GM19467 (cell line): ENCODE measurements around the gene CCDC7.
"Not testable (repeated sequence)": the region's sequence is repeated elsewhere in the genome, so short reads cannot be mapped to it uniquely, and the experiment has no call there.

ENCODE experiments used
- ATAC-seq: cut with Tn5 transposase; IDR thresholded peaks from one replicate; pipeline ENCODE4 v1.9.1; 2021; ENCODE audit warnings: mild to moderate bottlenecking, moderate library complexity; ENCODE audit not compliant: unreplicated experiment

Gene CCDC7

DNA sequence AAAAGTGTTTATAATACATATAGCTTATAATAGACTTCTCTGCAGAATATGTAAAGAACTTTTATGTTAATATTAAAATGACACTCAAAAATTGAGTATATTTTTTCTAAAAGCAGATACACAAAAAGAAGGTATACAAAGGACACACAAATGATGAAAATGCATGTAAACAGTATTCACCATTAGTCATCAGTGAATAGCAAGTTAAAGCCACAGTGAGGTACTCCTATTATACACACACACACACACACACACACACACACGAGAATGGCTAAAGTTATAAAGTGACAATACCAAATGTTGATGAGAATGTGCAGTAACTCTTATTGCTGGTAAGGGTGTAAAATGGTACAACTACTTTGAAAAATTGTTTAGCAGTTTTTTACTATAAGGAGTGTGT, 419.2 kb downstream of the CCDC7 start:
- no peak for ATAC-seq

DNA sequence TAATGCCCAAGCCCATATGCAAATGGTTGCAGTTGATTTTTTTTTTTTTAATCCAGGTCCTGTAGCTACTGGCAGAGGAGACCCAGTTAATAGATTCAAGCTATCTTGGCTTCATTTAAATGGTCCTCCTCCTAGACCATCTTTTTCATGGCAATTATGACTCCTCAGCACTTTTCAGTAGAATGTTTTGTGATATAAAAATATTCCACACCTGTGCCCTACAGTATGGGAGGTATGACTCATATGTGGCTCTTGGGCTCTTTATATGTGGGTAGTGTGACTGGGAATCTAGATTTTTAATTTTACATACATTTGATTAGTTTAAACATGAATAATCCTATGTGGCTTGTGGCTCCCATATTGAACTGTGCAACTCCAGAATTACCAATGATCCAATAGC, 432.0 kb downstream of the CCDC7 start:
- ATAC-seq = no peak

DNA sequence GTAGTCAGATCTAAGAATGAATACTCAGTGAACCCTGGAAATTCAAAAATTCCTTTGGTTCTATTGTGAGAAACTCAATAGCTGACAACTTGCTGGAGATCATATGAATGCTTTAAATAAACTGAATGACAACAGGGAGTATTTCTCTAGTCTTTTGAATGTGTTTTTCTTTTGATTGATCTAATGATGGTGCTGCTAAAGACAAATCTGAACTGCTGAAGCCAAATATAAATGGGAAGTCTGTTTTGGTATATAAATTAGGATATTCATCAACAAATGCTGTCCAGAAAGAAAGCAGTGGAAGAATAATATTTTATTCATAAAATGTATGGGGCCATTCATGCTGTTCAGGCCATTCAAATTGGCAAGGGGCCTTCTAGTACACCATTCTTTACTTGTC, 432.7 kb downstream of the CCDC7 start:
- no peak for ATAC-seq

DNA sequence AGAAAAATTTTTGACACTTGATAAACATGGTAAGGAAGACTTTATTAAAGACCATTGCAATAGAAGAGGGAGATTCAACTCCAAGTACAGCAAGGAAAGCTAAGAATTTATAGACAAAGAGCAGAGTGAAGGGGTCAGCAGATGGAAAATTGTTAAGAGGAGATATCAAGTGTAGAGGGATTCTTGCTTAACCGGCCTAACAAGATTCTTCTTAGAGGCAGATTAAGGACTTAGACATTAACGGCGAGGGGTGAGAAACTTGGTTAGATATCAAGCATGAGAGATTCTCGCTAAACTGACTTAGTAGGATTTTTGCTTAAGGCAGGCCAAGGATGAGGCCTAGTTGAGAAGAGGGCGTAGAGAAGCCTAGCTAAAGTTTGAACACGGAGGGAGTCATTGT, 436.1 kb downstream of the CCDC7 start:
- no peak for ATAC-seq

DNA sequence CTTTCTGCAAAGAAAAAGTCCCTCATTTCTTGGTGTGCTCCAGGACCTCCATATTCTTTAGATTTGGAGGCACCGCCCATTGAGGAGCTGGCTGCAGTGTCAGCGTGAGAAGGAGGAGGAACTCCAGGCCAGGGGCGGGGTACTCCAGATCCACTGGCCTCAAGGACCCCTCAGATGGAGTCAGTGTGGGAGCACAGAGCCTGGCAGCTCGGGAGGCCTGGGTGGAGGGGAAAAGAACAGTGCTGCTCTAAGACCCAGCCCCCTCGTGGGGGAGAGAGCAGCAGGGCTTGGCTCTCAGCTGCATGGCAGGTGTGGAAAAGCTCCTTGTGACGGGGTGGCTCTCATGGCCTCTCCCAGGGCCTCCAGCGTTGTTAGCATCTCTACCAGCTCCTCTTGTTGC, 441.5 kb downstream of the CCDC7 start:
- ATAC-seq = no peak

DNA sequence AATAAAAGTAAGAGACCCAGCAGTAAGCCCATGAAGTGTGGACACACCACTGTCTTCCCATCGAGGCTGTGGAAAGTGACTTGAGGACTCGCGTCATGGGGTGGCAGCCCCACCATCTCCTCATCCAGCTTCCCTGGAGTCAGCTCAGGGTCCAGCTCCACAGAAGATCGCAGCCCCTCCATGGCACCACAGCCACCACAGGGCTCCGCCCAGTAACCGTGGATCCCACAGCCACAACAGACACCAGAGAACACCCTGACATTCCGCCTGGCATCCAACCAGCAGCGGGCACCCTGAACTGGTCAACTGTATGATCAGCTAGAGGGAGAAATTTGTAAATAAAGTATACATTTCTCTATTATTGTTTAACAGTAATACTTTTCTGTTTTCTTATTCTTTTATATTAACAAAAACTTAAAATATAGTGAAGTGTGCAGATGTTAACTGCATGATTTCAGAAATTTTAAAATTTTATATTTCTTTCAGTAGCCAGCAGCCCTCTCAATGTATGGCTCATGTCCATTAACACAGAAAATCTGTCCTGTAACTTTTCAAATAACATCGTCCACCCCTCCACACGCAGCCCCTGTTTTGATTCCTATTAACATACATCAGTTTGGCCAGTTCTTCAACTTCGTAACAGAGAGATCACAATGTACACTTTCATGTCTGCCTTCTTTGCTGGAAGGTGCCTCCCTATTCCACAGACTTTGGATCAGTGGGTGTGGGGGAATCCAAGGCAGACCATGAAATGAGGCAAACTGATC, 442.4 kb downstream of the CCDC7 start:
- no peak for ATAC-seq

DNA sequence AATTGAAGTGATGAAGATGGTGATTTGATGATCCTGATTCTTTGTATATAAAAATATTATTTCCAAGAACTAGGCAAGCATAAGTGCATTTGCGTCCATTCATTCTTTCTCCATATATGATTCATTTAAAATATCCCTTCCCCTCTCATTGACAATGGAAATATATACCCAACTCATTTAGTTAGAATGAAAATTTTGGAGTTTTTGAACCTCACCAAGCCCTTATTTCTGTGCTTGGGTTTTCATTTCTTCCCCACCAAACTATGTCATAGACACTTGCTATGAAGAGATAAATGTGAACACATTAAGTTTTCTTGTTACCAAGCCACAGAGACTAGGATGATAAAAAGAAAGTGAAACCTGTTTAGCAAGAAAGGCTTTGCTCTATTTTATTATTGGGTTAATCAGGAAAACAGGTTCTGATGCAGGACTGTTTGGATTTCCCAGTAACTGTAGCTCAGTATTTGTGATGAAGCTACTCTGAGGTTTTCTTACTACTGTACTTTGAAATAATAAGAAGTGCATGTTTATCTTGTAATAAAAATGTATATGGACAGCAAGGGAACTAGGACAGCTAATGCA, 443.8 kb downstream of the CCDC7 start:
- no peak for ATAC-seq

DNA sequence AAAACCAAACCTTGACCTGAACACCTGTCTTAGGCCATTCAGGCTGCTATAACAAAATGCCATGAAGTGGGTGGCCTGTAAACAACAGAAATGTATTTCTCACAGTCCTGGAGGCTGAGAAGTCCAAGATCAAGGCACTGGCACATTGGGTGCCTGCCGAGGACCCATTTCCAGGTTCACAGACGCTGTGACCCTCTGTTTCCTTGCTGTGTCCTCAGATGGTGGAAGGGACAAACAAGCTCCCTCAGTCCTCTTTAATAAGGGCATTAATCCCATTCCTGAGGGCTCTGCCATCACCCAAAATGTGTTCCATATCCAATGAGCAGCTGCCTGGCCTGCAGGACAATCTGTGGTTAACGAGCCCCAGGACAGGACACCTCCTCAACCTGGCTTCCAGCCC, 444.5 kb downstream of the CCDC7 start:
- ATAC-seq = no peak

DNA sequence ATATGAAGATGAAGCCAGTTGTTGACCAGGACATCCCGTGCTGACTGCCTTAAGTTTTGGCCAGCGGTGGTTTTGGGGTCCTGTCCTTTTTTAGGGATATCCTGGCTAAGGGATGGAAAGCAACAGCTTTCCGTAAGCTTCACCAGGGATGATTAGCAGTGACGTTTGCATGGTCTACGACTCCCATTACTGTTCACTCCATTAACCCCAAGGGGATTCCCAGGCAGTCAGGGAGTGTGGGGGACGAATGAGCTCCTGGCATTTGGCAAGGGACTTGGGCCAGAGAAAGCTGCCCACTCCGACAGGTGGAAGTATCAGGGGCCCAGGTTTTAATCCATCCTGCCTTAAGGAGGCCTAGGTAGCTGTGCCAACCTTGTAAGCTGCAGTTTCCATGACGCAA, 445.3 kb downstream of the CCDC7 start:
- no peak for ATAC-seq

DNA sequence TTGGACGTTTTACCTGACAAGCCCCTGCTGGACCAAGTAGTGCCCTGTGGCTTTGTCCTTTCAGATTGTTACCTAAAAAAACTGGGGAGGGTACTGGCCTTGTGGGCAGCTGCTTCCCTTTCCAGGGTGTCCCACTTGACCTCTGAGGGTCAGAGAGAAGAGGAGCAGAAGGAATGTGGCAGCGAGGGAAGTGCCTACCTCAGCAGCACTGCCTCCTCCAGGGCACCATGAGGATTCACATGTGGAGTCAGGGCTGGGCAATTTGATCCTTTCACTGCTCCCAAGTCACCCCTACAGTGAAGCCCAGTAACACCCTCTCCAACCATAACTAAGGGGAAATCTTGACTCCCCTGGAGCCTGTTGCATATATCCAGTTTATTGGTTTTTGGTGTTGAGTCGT, 447.5 kb downstream of the CCDC7 start:
- no peak for ATAC-seq

DNA sequence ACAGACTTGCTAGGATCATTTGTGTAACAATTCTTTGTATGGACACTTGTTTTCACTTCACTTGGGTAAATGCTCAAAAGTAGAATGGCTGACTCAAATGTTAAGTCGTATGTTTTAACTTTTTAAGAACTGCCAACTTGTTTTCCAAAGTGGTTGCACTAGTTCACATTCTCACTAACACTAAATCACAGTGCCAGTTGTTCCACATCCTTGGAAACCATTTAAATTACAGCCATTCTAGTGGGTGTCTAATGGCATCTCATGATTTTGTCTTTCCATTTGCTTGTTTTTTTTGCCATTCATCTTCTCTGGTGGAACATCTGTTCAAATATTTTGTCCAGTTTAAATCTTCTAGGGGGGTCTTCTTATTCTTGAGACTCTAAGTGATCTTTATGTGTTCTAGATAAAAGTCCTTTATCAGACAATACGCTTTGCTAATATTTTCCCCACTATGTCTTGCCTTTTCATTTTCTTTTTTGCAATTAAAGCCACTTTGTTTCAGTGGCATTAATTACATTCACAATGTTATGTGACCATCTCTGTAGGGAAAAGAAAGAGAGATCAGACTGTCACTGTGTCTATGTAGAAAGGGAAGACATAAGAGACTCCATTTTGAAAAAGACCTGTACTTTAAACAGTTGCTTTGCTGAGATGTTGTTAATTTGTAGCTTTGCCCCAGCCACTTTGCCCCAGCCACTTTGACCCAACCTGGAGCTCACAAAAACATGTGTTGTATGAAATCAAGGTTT, 448.1 kb downstream of the CCDC7 start:
- ATAC-seq = no peak

DNA sequence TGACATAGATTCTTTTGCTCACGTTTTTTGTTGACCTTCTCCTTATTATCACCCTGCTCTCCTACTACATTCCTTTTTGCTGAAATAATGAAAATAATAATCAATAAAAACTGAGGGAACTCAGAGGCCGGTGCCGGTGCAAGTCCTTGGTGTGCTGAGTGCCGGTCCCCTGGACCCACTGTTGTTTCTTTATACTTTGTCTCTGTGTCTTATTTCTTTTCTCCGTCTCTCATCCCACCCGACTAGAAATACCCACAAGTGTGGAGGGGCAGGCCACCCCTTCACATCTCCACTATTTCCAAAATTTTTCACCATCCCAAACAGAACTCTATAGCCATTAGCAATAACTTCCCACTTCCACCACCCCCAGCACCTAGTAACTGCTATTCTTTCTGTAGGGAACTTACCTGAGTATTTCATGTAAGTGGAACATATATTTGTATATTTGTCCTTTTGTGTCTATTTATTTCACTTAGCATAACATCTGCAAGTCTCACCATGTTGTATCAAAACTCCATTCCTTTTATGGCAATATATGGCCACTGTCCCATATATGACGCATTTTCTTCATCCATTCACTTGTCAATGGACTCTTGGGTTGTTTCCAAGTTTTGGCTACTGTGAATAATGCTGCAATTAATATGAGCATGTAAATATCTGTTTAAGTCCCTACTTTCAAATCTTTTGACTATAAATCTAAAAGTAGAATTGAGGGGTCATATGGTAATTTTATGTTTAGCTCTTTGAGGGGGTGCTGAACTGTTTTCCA, 449.4 kb downstream of the CCDC7 start:
- not testable (repeated sequence) for ATAC-seq

DNA sequence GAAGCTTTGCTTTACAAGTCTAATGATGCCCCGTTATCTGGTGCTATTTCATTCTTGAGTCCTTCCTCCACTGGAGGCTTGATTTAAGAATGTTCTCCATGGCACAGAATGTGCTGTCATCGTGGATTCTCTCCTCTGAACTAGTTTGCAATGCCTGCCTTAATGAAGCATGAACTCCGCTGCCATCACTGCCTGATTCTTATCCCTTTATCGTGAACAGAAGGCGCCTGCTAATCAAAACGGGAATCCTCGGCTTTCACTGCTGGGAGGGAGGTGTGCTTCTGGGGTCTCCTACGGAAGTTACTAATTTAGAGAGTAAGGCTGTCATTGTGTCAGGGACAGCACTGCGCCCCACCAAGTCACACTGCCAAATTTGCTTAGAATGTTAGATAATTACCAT, 455.9 kb downstream of the CCDC7 start:
- ATAC-seq = no peak

DNA sequence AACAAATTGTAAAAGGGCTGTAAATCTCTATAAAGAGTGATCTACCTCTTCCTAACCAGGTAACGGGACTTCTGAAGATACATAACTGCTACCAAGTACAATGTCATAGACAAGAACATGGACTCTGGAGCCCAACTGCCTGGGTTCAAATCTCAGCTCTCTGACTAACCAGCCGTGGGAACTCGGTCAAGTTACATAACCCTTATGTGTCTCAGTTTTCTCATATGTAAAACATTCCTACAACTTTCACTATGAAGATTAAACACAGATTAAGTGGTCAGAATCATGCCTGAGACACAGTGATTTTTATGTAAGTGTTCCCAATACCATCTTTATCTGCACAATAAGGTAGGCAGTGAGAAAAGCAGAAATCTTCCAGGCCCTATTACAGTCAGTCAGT, 459.5 kb downstream of the CCDC7 start:
- no peak for ATAC-seq

DNA sequence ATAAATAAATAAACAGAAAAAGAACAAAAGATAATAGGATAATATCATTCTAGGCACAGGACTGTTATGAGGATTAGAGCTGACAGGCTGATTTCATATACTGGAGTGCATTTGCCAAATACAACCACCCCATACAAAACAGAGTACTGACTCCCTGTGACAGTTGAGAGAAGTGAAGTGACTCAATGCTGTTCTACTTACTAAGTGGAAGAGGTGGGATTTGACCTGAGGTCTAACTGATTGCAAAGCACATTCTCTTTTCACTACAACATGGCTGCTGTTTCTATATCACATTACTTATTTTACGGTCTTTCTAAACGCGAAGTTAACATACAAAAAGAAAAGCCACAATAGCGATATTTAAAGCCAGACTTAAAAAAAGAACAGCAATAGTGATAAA, 460.7 kb downstream of the CCDC7 start:
- no peak for ATAC-seq

DNA sequence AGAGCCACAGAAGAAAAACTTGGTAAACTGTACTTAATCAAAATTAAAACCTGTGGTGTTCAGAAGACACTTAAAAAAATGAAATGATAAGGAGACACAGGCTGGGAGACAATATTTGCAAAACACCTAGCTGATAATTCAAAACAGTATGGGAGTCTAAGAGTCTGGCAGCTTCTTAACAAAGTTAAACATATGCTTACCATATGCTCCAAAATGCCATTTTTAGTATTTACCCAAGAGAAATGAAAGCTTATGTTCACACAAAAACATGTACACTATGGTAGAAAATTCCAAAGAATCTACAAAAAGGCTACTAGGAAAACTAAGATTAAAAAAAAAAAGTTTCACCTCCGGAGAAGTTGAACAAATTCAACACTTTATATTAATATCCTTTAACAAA, 463.5 kb downstream of the CCDC7 start:
- ATAC-seq = no peak

DNA sequence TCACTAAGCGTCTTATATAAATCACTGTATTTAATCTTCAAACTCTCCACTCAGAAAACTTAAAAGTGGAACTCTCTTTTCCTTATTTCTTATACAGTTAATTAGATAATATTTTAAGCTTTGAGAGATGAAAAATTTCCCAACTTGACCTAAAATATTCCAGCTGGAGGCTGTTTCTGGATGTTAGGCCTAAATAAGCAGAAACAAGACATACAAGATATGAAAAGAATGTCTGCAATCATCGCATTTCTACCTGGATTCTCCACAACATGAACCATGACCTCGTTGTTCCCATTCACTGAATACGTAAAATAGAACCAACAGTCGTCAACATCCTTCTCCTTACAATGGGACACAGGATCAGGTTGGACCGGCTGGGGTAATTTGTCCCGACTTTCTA, 464.0 kb downstream of the CCDC7 start:
- ATAC-seq = not testable (repeated sequence)

DNA sequence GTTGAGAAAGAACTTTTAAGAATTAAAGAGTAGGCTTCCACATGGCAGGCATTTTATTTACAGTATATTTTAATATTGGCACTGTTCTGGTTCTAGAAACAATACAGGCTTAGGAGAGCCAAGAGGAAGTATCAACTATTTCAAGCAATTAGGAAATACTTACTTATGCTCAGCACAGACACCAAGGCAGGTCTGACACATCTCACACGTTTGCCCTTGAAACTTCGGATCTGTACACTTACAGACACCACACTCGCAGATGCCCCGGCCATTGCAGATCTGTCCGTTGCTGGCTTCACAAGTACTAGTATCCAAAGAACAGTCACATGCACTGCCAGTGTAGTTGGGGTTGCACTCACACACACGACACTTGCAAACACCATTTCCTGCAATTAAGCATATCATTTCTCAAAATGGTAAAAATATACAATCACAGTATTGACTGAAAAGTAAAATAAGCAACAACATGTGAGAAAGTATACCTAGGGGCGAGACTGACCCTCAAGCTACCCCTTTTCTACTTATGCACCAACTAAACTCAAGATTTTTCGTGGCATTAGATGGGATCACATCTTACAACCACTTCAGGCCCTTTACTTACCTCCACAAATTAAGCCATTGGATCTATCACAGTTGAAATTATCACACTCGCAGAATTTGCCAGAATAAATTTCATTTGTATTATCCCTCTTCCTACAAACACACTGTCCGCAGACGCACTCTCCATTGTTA, 465.5 kb downstream of the CCDC7 start:
- no peak for ATAC-seq

DNA sequence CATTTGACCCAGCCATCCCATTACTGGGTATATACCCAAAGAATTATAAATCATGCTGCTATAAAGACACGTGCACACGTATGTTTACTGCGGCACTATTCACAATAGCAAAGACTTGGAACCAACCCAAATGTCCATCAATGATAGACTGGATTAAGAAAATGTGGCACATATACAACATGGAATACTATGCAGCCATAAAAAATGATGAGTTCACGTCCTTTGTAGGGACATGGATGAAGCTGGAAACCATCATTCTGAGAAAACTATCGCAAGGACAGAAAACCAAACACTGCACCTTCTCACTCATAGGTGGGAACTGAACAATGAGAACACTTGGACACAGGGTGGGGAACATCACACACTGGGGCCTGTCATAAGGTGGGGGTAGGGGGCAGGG, 471.9 kb downstream of the CCDC7 start:
- ATAC-seq = not testable (repeated sequence)

DNA sequence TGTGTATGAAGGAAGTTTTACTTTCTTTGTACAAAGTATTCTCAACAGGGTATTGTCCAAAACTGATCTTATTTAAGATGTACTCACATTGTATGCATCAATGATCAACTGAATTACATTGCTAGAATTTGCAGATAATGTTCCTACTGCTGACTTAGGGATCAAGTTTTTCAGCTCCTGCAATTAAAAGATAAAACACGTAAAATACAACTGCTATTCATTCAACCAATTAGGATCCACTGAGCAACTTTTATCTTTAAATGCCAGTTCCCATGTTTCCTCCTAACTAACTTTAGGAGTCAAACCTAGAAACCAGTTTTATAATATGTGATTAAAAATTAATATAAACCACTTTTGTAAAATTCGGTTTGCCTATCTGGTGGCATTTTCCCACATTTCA, 476.2 kb downstream of the CCDC7 start:
- ATAC-seq = no peak

DNA sequence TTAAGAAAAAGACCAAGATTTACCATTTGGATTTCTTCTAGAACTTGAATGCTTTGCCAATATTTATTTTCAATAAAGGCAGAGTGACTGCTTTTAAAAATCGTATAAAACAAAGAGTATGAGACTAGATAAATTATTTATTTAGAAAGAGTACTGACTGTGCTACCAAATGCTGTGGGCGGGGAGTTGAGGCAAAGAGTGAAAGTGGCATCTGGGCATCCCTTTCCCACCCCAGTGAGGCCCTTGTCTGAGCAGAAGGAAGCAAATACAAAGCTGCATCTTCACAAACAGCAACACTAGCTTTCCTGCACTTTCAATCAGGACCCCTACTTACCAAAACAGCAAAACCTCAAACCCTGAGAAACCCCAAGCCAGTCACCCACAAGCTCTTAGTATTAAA, 477.2 kb downstream of the CCDC7 start:
- ATAC-seq = no peak
